ENCODE results near the gene PFN3. TPM values are rescaled to one million over a fixed set of nuclear protein-coding genes. Genes with fewer than 3 reads are reported as not detected.

PFN3 gene
- total RNA-seq, 1 experiment from 2014 or later = 0.48 TPM

- no peak for ATAC-seq
- TF ChIP-seq HMGXB4 (CRISPR knock-in tag; IDR thresholded peaks at IDR 0.05) = peak; percentile 49; the same call in 1 of the 2 replicates
- no peak for TF ChIP-seq MLX (CRISPR knock-in tag; IDR thresholded peaks at IDR 0.05)
- TF ChIP-seq ZNF671 (CRISPR knock-in tag; IDR thresholded peaks at IDR 0.05) = 0 out of 2 replicates have a peak, but pooled peaks have one; percentile 41
- no peak for TF ChIP-seq ZNF532 (CRISPR knock-in tag; IDR thresholded peaks at IDR 0.05; ENCODE audit: borderline replicate concordance)
- TF ChIP-seq ERG (CRISPR knock-in tag; IDR thresholded peaks at IDR 0.05) = no peak
- no peak for TF ChIP-seq ZNF232 (CRISPR knock-in tag; IDR thresholded peaks at IDR 0.05)
- no peak for TF ChIP-seq ETV6 (CRISPR knock-in tag; IDR thresholded peaks at IDR 0.05)
- TF ChIP-seq TEAD4 (CRISPR knock-in tag; IDR thresholded peaks at IDR 0.05) = no peak
- no peak for TF ChIP-seq AR (CRISPR knock-in tag; IDR thresholded peaks at IDR 0.05)
- no peak for TF ChIP-seq JUN (CRISPR knock-in tag; IDR thresholded peaks at IDR 0.05)
- 0 out of 2 replicates have a peak, but pooled peaks have one; percentile 21 for TF ChIP-seq RELA (CRISPR knock-in tag; IDR thresholded peaks at IDR 0.05; ENCODE audit: borderline replicate concordance)
- TF ChIP-seq CTCF (IDR thresholded peaks at IDR 0.05) = no peak
- no peak for TF ChIP-seq PRRX2 (CRISPR knock-in tag; IDR thresholded peaks at IDR 0.05)
- no peak for TF ChIP-seq PREB (CRISPR knock-in tag; IDR thresholded peaks at IDR 0.05; ENCODE audit: borderline replicate concordance)
- 0 out of 2 replicates have a peak, but pooled peaks have one; percentile 12 for TF ChIP-seq USF1 (CRISPR knock-in tag; IDR thresholded peaks at IDR 0.05)
- H3K4me3 Mint-ChIP-seq = peak overlapping the region; percentile 83
These were observed 26.9 kb upstream of the PFN3 start for GRCh38 chr5:177427211-177427822.

More at GRCh38 chr5:177427211-177427822, 26.9 kb upstream of the PFN3 start:
- Mint-ChIP-seq H3K4me1 (peaks cover 18% of the 10 kb centered on the region), H3K27me3 (ENCODE audit: low read depth) (peaks cover 5% of the 10 kb centered on the region), H3K27ac (0 out of 2 replicates have a peak overlapping the region, but pooled peaks have one; percentile 36), H3K9me3 (no peaks in the 10 kb centered on the region), H3K36me3 (no peaks in the 10 kb centered on the region; the same call in 1 of the 2 replicates)
- POLR2A ChIA-PET = interaction anchor here (0.5 to 2.2 kb wide), 13 partner anchors 11 to 129 kb away, joined by 3 to 19 read pairs (median 4); partner anchors contain the start of gene PRR7
- CTCF ChIA-PET = interaction anchor here (1.4 to 9.4 kb wide), 13 partner anchors 10 to 118 kb away, joined by 4 to 95 read pairs (median 8); partner anchors contain the start of gene PFN3
- DNase-seq (ENCODE audit: low spot score) = no peak
